ENCODE data around the gene CAPN10. TPM values are rescaled to one million over a fixed set of nuclear protein-coding genes. Genes with fewer than 3 reads are reported as not detected.

Gene CAPN10
- total and polyA plus RNA-seq, 4 donors, result 28.2 to 42.9 (median 33.5) TPM

DNA sequence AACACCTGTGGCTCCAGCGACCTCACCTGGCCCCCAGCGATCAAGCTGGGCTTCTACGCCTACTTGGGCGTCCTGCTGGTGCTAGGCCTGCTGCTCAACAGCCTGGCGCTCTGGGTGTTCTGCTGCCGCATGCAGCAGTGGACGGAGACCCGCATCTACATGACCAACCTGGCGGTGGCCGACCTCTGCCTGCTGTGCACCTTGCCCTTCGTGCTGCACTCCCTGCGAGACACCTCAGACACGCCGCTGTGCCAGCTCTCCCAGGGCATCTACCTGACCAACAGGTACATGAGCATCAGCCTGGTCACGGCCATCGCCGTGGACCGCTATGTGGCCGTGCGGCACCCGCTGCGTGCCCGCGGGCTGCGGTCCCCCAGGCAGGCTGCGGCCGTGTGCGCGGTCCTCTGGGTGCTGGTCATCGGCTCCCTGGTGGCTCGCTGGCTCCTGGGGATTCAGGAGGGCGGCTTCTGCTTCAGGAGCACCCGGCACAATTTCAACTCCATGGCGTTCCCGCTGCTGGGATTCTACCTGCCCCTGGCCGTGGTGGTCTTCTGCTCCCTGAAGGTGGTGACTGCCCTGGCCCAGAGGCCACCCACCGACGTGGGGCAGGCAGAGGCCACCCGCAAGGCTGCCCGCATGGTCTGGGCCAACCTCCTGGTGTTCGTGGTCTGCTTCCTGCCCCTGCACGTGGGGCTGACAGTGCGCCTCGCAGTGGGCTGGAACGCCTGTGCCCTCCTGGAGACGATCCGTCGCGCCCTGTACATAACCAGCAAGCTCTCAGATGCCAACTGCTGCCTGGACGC is 43.6 kb downstream of the CAPN10 start:
- no peak overlapping the region for H3K4me3 ChIP-seq
- peaks cover 0 to 8% (median 2%) of the 10 kb centered on the region in 4 donors for H3K9me3 ChIP-seq (ENCODE audit: control insufficient read depth in 4 of 4, insufficient read depth in 3 of 4, low read length in 3 of 4)
- no peak overlapping the region for H3K9ac ChIP-seq (ENCODE audit: insufficient read depth in 1 of 2, low read length in 2 of 2)
- no peaks in the 10 kb centered on the region for H3K36me3 ChIP-seq (ENCODE audit: control insufficient read depth in 4 of 4, insufficient read depth in 4 of 4, low read length in 4 of 4)
- TF ChIP-seq, protein P1, sequence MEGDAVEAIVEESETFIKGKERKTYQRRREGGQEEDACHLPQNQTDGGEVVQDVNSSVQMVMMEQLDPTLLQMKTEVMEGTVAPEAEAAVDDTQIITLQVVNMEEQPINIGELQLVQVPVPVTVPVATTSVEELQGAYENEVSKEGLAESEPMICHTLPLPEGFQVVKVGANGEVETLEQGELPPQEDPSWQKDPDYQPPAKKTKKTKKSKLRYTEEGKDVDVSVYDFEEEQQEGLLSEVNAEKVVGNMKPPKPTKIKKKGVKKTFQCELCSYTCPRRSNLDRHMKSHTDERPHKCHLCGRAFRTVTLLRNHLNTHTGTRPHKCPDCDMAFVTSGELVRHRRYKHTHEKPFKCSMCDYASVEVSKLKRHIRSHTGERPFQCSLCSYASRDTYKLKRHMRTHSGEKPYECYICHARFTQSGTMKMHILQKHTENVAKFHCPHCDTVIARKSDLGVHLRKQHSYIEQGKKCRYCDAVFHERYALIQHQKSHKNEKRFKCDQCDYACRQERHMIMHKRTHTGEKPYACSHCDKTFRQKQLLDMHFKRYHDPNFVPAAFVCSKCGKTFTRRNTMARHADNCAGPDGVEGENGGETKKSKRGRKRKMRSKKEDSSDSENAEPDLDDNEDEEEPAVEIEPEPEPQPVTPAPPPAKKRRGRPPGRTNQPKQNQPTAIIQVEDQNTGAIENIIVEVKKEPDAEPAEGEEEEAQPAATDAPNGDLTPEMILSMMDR (IDR thresholded peaks at IDR 0.05; ENCODE audit: control extremely low read depth, extremely low read depth), result no peak
- peaks cover 0 to 15% (median 0%) of the 10 kb centered on the region in 5 donors for H3K4me1 ChIP-seq (ENCODE audit: control insufficient read depth in 5 of 5, insufficient read depth in 5 of 5, low read length in 5 of 5)
- WGBS, 2 donors, result 94% methylated on average over 50 of the region's 50 CpGs
- H3K27ac ChIP-seq (ENCODE audit: low read depth in 1 of 2, low read length in 1 of 2), result no peak overlapping the region
- ATAC-seq (ENCODE audit: insufficient read depth, low FRiP score) (no peak), DNase-seq (no peak)
- H3K27me3 ChIP-seq (ENCODE audit: control insufficient read depth in 3 of 3, insufficient read depth in 3 of 3, low read length in 2 of 3), result no peaks in the 10 kb centered on the region

DNA sequence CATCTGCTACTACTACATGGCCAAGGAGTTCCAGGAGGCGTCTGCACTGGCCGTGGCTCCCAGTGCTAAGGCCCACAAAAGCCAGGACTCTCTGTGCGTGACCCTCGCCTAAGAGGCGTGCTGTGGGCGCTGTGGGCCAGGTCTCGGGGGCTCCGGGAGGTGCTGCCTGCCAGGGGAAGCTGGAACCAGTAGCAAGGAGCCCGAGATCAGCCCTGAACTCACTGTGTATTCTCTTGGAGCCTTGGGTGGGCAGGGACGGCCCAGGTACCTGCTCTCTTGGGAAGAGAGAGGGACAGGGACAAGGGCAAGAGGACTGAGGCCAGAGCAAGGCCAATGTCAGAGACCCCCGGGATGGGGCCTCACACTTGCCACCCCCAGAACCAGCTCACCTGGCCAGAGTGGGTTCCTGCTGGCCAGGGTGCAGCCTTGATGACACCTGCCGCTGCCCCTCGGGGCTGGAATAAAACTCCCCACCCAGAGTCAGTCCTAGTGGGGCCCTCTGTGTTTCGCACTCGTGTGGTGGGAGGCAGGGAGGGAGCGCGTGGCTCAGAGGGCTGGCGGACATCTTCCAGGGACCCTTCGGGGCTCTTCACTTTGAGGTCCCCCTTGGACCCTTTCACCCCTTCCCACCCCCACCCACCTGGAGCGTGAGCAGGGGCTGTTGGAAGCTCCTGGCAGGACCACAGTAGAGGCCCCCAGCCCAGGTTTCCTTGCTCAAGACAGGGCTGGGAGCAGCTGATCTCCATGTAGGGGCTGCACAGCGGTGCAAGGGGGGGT is 44.4 kb downstream of the CAPN10 start:
- Histone ChIP-seq H3K27ac (ENCODE audit: low read depth in 1 of 2, low read length in 1 of 2) (no peak overlapping the region), H3K36me3 (ENCODE audit: control insufficient read depth in 4 of 4, insufficient read depth in 4 of 4, low read length in 4 of 4) (no peaks in the 10 kb centered on the region), H3K9ac (ENCODE audit: insufficient read depth in 1 of 2, low read length in 2 of 2) (no peak overlapping the region), H3K9me3 (ENCODE audit: control insufficient read depth in 4 of 4, insufficient read depth in 3 of 4, low read length in 3 of 4) (peaks cover 0 to 12% (median 2%) of the 10 kb centered on the region in 4 donors), H3K27me3 (ENCODE audit: control insufficient read depth in 3 of 3, insufficient read depth in 3 of 3, low read length in 2 of 3) (no peaks in the 10 kb centered on the region), H3K4me1 (ENCODE audit: control insufficient read depth in 5 of 5, insufficient read depth in 5 of 5, low read length in 5 of 5) (peaks cover 0 to 15% (median 0%) of the 10 kb centered on the region in 5 donors), H3K4me3 (no peak overlapping the region)
- ATAC-seq (ENCODE audit: insufficient read depth, low FRiP score) (no peak), DNase-seq (no peak)
- TF ChIP-seq, protein P1 (IDR thresholded peaks at IDR 0.05; ENCODE audit: control extremely low read depth, extremely low read depth), result no peak
- WGBS, 2 donors, result 92 to 95% methylated on average over 21 of the region's 21 CpGs

DNA sequence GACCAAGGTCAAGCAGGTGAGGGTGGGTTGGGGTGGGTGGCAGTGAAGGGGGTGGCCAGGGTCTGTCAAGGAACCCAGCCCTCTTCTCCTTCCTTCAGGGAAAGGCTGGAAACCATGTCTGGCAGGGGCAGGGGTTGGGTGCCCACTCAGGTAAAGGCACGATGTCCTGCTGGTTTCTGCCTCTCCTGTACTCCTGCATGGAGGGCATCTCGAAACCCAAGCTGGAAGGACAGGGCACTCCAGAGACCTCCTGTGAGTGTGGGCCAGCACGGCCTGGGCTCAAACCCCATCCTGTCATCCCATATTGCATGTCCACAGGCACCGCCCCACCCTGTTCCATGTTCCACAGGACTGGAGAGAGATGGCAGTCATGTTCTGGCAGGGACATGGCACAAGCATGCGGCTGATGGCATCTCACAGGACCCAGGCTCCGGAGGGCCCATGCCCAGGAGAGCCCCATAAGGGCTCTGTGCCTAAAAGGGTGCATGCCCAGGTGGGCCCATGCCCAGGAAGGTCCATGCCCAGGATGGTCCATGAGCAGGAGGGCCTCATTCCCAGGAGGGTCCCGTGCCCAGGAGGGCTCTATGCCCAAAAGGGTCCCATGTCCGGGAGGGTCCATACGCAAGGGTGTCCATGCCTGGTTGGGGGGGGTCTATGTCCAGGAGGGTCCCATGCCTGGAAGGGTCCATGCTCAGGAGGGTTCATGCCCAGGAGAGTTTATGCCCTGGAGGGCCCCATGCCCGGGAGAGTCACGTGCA is 45.2 kb downstream of the CAPN10 start:
- WGBS, 2 donors, result 93 to 97% methylated on average over 11 of the region's 11 CpGs
- H3K27me3 ChIP-seq (ENCODE audit: control insufficient read depth in 3 of 3, insufficient read depth in 3 of 3, low read length in 2 of 3), result no peaks in the 10 kb centered on the region
- H3K36me3 ChIP-seq (ENCODE audit: control insufficient read depth in 4 of 4, insufficient read depth in 4 of 4, low read length in 4 of 4), result no peaks in the 10 kb centered on the region
- H3K4me3 ChIP-seq, result no peak overlapping the region
- DNase-seq (no peak), ATAC-seq (ENCODE audit: insufficient read depth, low FRiP score) (no peak)
- peaks cover 0 to 10% (median 0%) of the 10 kb centered on the region in 5 donors for H3K4me1 ChIP-seq (ENCODE audit: control insufficient read depth in 5 of 5, insufficient read depth in 5 of 5, low read length in 5 of 5)
- TF ChIP-seq, protein P1 (IDR thresholded peaks at IDR 0.05; ENCODE audit: control extremely low read depth, extremely low read depth), result no peak
- H3K27ac ChIP-seq (ENCODE audit: low read depth in 1 of 2, low read length in 1 of 2), result no peak overlapping the region
- peaks cover 0 to 12% (median 2%) of the 10 kb centered on the region in 4 donors for H3K9me3 ChIP-seq (ENCODE audit: control insufficient read depth in 4 of 4, insufficient read depth in 3 of 4, low read length in 3 of 4)
- H3K9ac ChIP-seq (ENCODE audit: insufficient read depth in 1 of 2, low read length in 2 of 2), result no peak overlapping the region
